Amniotic epithelial cell (primary cell): ENCODE measurements around the gene MYH4.

ENCODE experiments used
- DNase-seq: peaks from one replicate; pipeline ENCODE4 v3.0.0-alpha.2; 2010; ENCODE audit warnings: low read depth

MYH4 gene

DNA sequence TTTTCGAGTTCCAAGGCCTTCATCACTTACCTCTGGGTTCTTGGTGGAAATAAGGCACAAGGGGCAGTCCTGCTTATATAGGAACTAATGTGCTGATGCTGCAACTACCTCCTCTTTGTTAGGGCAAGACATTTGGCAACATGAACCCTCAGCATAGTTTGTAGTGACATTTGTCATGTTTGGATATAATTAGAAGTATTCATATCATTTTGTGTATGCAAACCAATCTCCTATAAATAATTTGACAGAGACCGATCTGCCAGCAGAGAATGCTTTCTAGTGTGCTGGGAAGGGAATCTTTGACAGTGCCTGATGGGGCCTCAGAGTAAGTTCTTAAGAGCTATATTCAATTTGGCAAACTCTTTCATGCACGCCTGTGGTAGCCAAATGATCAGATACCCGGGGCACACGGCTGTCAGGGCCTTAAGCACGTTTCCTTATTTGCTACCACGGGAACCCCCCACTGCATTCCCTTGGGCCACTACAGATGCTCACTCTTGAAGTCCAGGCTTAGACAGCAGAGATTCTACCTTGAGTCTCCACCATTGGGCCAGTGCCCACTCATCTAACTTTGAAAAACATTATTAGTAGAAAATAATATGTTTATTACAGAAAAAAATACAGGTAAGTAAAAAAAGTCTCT is 47.3 kb downstream of the MYH4 start, which contains the start of gene MYH8:
Gene MYH8 (minus strand): TSS at position 51 of the 643 bp plus-strand sequence. CDS start 1,723 bp downstream, outside the sequence.
- DNase-seq = no peak

- no peak for DNase-seq
Observed at GRCh38 chr17:10421211-10421610, 48.1 kb downstream of the MYH4 start.

DNA sequence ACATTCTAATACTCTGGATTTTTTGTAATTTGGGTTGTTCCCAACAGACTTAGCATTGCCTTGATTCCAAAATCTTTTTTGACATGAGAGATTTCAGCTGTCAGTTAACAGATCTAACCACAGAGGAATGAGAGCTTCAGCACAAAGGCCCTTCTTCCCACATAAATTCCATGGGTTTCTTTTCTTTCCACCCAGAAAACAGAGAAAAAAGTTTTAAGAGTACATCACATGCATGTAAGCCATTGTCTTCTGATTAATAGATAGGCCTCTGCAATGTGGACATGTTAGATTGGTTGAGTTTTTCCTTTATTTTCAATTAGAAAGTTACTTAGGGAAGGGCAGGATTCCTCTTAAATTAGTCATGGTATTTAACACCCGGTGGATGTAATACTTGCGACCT is 48.5 kb downstream of the MYH4 start:
- DNase-seq = peak; percentile 7

DNA sequence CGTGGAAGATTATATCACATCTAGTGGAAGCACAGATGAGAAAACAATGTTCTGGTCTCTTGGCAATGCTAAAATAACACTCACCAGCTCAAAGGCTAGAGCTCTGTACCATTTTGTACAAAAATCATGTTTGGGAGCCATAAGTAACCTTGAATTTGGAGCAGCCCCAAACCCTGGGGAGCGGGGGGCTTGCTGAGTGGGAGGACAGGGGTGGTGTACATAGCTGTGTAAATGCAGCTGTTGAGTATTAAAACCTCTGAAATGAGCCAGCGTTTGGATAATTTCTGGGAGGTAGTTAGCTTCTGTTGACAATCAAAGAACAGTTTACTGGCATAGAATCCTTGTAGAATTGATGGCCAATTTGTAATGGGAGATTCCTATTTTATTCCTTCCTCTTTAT is 51.9 kb downstream of the MYH4 start:
- no peak for DNase-seq

GRCh38 chr17:10415161-10415560 is 54.2 kb downstream of the MYH4 start:
- DNase-seq = no peak

GRCh38 chr17:10403589-10403988 is 65.8 kb downstream of the MYH4 start:
- DNase-seq = no peak

DNA sequence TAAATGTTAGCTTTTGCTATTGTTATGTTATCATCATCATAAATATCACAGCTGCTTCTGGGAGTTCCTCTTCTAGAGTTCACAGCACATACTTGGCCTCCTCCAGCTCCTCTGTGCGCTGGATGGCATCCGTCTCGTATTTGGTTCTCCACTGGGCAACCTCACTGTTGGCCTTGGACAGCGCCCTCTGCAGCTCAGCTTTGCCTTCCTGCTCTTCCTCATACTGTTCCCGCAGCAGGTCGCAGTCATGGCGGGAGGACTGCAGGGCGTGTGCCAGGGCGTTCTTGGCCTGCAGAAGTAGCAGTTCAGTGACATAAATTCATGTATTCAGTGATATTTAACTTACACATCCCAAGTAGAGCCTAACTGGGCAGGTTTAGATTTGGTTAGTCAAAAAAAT is 71.0 kb downstream of the MYH4 start:
- DNase-seq = no peak

DNA sequence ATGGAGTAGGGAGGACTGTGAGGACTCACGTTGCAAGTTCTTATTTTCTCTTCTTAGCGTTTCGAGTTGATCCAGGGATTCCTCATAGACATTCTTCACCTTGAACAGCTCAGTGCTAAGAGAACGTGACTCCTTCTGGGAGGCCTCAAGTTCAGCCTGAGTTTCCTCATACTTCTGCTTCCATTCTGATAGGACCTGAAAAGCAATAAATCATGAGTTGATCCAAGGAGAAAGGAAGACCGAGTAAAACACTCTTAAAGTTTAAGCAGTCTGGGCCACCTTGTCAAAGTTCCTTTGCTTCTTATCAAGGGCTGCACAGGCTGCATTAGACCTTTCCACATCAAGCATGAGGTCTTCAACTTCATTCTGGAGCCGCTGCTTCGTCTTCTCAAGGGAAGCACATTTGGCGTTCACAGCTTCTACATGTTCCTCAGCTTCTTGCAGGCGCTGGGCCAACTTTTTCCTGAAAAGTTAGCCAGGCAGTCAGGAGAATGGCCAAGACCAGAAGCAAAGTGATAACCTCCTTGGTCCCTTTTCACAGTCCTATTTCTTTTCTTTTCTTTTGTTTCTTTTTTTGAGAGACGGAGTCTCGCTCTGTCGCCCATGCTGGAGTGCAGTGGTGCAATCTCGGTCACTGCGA is 72.7 kb downstream of the MYH4 start:
- DNase-seq = peak; percentile 46

GRCh38 chr17:10394201-10394887 is 75.0 kb downstream of the MYH4 start:
- DNase-seq = no peak
